ENCODE results near the gene GDF10. TPM values are rescaled to one million over a fixed set of nuclear protein-coding genes. Genes with fewer than 3 reads are reported as not detected.
A peak's percentile ranks its signal among the peaks of the same experiment; 100 is the strongest.

The GDF10 gene
- total and polyA plus RNA-seq, 9 of the 15 experiments (the other 6 are each of a cell fraction or from before 2014, with no cell fraction given) = 0.03 to 0.20 (median 0.11) TPM; not detected in 6

DNA sequence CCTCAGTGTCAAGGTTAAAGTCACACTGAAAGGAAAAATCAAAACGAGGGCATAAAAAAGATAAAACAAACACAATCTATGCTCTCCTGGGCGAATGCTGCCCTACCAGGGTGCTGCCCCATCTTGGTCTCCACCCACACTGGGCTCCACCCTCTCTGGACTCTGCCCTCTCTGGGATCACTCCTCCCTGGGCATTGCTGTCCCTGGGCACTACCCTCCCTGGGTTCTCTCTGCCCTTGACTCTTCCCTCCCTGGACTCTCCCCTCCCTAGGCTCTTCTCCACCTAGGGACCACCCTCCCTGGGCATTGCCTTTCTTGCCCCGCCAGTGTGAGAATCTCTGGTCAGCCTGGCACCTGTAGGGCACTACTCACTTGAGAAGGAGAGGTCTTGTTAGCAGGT is 30.8 kb downstream of the GDF10 start (continued):
- TF ChIP-seq TOE1 (IDR thresholded peaks at IDR 0.05; ENCODE audit: borderline replicate concordance) (no peak), TOE1 (CRISPR knock-in tag; IDR thresholded peaks at IDR 0.05; ENCODE audit: borderline replicate concordance, low read depth) (no peak), RAD21 (CRISPR knock-in tag; conservative IDR thresholded peaks at IDR 0.05 in 1 of 2, IDR thresholded peaks at IDR 0.05 in 1 of 2) (no peak), SMC3 (conservative IDR thresholded peaks at IDR 0.05; ENCODE audit: insufficient read depth, low read depth, low read length) (no peak), RBFOX2 (IDR thresholded peaks at IDR 0.05; ENCODE audit: low read depth, low read length) (no peak)
- TF ChIP-seq, protein P1, sequence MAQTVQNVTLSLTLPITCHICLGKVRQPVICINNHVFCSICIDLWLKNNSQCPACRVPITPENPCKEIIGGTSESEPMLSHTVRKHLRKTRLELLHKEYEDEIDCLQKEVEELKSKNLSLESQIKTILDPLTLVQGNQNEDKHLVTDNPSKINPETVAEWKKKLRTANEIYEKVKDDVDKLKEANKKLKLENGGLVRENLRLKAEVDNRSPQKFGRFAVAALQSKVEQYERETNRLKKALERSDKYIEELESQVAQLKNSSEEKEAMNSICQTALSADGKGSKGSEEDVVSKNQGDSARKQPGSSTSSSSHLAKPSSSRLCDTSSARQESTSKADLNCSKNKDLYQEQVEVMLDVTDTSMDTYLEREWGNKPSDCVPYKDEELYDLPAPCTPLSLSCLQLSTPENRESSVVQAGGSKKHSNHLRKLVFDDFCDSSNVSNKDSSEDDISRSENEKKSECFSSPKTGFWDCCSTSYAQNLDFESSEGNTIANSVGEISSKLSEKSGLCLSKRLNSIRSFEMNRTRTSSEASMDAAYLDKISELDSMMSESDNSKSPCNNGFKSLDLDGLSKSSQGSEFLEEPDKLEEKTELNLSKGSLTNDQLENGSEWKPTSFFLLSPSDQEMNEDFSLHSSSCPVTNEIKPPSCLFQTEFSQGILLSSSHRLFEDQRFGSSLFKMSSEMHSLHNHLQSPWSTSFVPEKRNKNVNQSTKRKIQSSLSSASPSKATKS (CRISPR knock-in tag; IDR thresholded peaks at IDR 0.05) = no peak

DNA sequence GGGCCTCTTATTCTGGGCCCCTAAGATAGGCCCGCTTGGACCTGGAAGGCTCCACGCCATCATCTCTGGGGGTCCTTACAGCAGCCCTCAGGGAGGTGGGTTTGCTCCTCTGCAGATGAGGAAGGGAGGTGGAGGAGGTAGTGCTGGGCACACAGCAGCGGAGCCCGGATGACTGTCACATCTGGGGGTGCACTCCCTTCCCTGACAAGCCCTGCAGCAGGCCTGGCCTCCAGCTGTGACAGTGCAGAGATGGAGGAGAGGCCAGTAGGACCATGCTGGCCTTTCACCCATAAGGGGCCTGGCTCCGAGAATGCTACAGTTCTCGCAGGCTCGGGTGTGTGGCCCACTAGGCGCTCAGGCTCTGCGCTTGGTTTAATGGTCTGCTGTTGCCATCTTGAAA is 31.5 kb downstream of the GDF10 start:
- ATAC-seq (no peak), DNase-seq (ENCODE audit: extremely low read depth in 1 of 4, low spot score in 3 of 4) (no peak), FAIRE-seq (no peak)
- Histone ChIP-seq H3K36me3 (ENCODE audit: control insufficient read depth, insufficient read depth, low read length) (no peaks in the 10 kb centered on the region), H3K27me3 (ENCODE audit: control insufficient read depth in 2 of 2, insufficient read depth in 2 of 2, low read length in 2 of 2) (no peaks in the 10 kb centered on the region; a peak in 1 of 5 replicates), H4K20me1 (replicated peaks; ENCODE audit: control insufficient read depth, insufficient read depth, low read length) (no peaks in the 10 kb centered on the region), H3K9me3 (replicated peaks; ENCODE audit: control insufficient read depth, insufficient read depth, low read depth, low read length) (no peaks in the 10 kb centered on the region), H3K79me2 (ENCODE audit: control insufficient read depth, insufficient read depth, low read length) (no peaks in the 10 kb centered on the region), H3K27ac (ENCODE audit: extremely low read depth, low read depth, low read length) (no peak overlapping the region), H3K9ac (ENCODE audit: insufficient read depth in 1 of 2, low read depth in 2 of 2, low read length in 2 of 2) (peak overlapping the region in 1 of 2 experiments; percentile 55; a peak in 1 of 4 replicates), H3K4me3 (no peak overlapping the region), H3K9me1 (ENCODE audit: control insufficient read depth, insufficient read depth, low read length) (no peaks in the 10 kb centered on the region), H2AFZ (ENCODE audit: low read depth, low read length) (peak overlapping the region; percentile 45; the same call in 1 of the 2 replicates), H3K4me1 (replicated peaks in 1 of 2; ENCODE audit: control insufficient read depth in 2 of 2, insufficient read depth in 2 of 2, low read length in 2 of 2) (peaks cover 27 to 30% of the 10 kb centered on the region in 2 experiments), H3K4me2 (ENCODE audit: insufficient read depth, low read length) (no peak overlapping the region)
- 72% methylated on average over 7 of the region's 9 CpGs for WGBS (ENCODE audit: insufficient coverage, low coverage, missing lambda C conversion rate)
- intact Hi-C loops (cut with micrococcal nuclease) = no loop called here
- BruUV-seq (replicated peaks) = no TSS peak
- ChIA-PET CTCF (ENCODE audit: low intra/inter-chr PET ratio) (no interaction called here), POLR2A (interaction anchor here (2.2 kb wide), 1 partner anchor 8 kb away, joined by 11 read pairs; no protein-coding TSS in a partner anchor)
- in situ Hi-C loops (cut with MboI) = no loop called here
- TF ChIP-seq RBM15 (IDR thresholded peaks at IDR 0.05; ENCODE audit: insufficient read depth, low read length) = no peak
- TF ChIP-seq, protein P2, sequence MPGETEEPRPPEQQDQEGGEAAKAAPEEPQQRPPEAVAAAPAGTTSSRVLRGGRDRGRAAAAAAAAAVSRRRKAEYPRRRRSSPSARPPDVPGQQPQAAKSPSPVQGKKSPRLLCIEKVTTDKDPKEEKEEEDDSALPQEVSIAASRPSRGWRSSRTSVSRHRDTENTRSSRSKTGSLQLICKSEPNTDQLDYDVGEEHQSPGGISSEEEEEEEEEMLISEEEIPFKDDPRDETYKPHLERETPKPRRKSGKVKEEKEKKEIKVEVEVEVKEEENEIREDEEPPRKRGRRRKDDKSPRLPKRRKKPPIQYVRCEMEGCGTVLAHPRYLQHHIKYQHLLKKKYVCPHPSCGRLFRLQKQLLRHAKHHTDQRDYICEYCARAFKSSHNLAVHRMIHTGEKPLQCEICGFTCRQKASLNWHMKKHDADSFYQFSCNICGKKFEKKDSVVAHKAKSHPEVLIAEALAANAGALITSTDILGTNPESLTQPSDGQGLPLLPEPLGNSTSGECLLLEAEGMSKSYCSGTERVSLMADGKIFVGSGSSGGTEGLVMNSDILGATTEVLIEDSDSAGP (CRISPR knock-in tag; IDR thresholded peaks at IDR 0.05) = no peak
- no peak for TF ChIP-seq C11orf30 (IDR thresholded peaks at IDR 0.05; ENCODE audit: low read depth)
- no peak for TF ChIP-seq ZNF316 (IDR thresholded peaks at IDR 0.05)
- TF ChIP-seq, protein P3, sequence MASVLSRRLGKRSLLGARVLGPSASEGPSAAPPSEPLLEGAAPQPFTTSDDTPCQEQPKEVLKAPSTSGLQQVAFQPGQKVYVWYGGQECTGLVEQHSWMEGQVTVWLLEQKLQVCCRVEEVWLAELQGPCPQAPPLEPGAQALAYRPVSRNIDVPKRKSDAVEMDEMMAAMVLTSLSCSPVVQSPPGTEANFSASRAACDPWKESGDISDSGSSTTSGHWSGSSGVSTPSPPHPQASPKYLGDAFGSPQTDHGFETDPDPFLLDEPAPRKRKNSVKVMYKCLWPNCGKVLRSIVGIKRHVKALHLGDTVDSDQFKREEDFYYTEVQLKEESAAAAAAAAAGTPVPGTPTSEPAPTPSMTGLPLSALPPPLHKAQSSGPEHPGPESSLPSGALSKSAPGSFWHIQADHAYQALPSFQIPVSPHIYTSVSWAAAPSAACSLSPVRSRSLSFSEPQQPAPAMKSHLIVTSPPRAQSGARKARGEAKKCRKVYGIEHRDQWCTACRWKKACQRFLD (CRISPR knock-in tag; IDR thresholded peaks at IDR 0.05) = no peak
- TF ChIP-seq, protein P4, sequence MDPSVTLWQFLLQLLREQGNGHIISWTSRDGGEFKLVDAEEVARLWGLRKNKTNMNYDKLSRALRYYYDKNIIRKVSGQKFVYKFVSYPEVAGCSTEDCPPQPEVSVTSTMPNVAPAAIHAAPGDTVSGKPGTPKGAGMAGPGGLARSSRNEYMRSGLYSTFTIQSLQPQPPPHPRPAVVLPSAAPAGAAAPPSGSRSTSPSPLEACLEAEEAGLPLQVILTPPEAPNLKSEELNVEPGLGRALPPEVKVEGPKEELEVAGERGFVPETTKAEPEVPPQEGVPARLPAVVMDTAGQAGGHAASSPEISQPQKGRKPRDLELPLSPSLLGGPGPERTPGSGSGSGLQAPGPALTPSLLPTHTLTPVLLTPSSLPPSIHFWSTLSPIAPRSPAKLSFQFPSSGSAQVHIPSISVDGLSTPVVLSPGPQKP (CRISPR knock-in tag; IDR thresholded peaks at IDR 0.05) = no peak
- TF ChIP-seq SP1 (CRISPR knock-in tag; IDR thresholded peaks at IDR 0.05) = no peak

Measured in K562 (cell line).